SK-N-SH (cell line): ENCODE measurements around the gene DCBLD1. TPM values are rescaled to one million over a fixed set of nuclear protein-coding genes. Genes with fewer than 3 reads are reported as not detected.

Experiments
- CTCF ChIA-PET: fragments of 300-600, 350-600 bp; formaldehyde crosslinking; extraction: SDS; loops from one replicate; lab custom pipeline; 2021; lab: Yijun Ruan, JAX
- POLR2A ChIA-PET: fragments of 350-600 bp; sonication (Branson Sonifier 250); formaldehyde crosslinking; extraction: SDS; loops from one replicate; lab custom pipeline; 2020; ENCODE audit warnings: antibody characterized with exemption, inconsistent platforms; lab: Yijun Ruan, JAX
- DNase-seq: peaks from one replicate; pipeline ENCODE4 v3.0.0; 2012
- H2AFZ ChIP-seq: fragments of 200-600 bp; sonication (generic); 2 replicates; pipeline ENCODE4 v1.8.1; 2016; ENCODE audit warnings: antibody characterized with exemption, mild to moderate bottlenecking, low read depth
- H3F3A ChIP-seq: fragments of 200-600 bp; sonication (generic); replicated peaks from 2 replicates; pipeline ENCODE3; 2016; ENCODE audit warnings: antibody characterized with exemption, mild to moderate bottlenecking; ENCODE audit not compliant: insufficient read depth
- H3K27ac ChIP-seq, 2 experiments: fragments of 200-500 bp in 1 of 2; fragments of 200-600 bp in 1 of 2; sonication (Bioruptor generic) in 1 of 2; sonication (generic), shearing (Covaris generic) in 1 of 2; 2 replicates each; pipeline versions ENCODE4 v1.5.1 to v1.6.1; 2014 to 2016; ENCODE audit warnings: low read depth in 2 of 2, inconsistent platforms in 1 of 2, low read length in 1 of 2, mild to moderate bottlenecking in 1 of 2, mixed read lengths in 1 of 2
- H3K27me3 ChIP-seq: fragments of 200-600 bp; sonication (generic), shearing (Covaris generic); 2 replicates; pipeline ENCODE4 v1.6.1; 2016; ENCODE audit warnings: mixed run types; ENCODE audit not compliant: insufficient read depth
- H3K36me3 ChIP-seq, 2 experiments: fragments of 200-500 bp in 1 of 2; fragments of 200-600 bp in 1 of 2; sonication (Bioruptor generic) in 1 of 2; sonication (generic) in 1 of 2; replicated peaks in 1 of 2; 2 replicates each; pipeline versions ENCODE3 to v1.5.1; 2014 to 2016; ENCODE audit warnings: low read length in 1 of 2, mild to moderate bottlenecking in 1 of 2; ENCODE audit not compliant: insufficient read depth in 2 of 2, control insufficient read depth in 1 of 2
- H3K4me1 ChIP-seq, 2 experiments: fragments of 200-500 bp in 1 of 2; fragments of 200-600 bp in 1 of 2; sonication (Bioruptor generic) in 1 of 2; sonication (generic), shearing (Covaris generic) in 1 of 2; 2 replicates each; pipeline versions ENCODE4 v1.5.1 to v1.6.1; 2014 to 2016; ENCODE audit warnings: low read depth in 1 of 2, low read length in 1 of 2, mixed run types in 1 of 2; ENCODE audit not compliant: insufficient read depth in 2 of 2, control insufficient read depth in 1 of 2
- H3K4me2 ChIP-seq: fragments of 200-600 bp; sonication (generic), shearing (Covaris generic); 2 replicates; pipeline ENCODE4 v1.6.1; 2017; ENCODE audit warnings: mixed run types
- H3K4me3 ChIP-seq, 2 experiments: fragments of 200-500 bp in 1 of 2; fragments of 200-600 bp in 1 of 2; sonication (Bioruptor generic) in 1 of 2; sonication (generic), shearing (Covaris generic) in 1 of 2; 2 replicates each; pipeline versions ENCODE4 v1.5.1 to v1.8.1; 2014 to 2016; ENCODE audit warnings: low read depth in 2 of 2, inconsistent platforms in 1 of 2, low read length in 1 of 2, mild to moderate bottlenecking in 1 of 2, mixed read lengths in 1 of 2, moderate library complexity in 1 of 2
- H3K79me2 ChIP-seq: fragments of 200-600 bp; sonication (generic); 2 replicates; pipeline ENCODE4 v1.8.1; 2017; ENCODE audit warnings: mild to moderate bottlenecking; ENCODE audit not compliant: insufficient read depth
- H3K9ac ChIP-seq: fragments of 200-600 bp; sonication (generic); 2 replicates; pipeline ENCODE4 v1.6.1; 2017; ENCODE audit warnings: mixed run types
- H3K9me2 ChIP-seq: fragments of 200-600 bp; sonication (generic); 2 replicates; pipeline ENCODE4 v1.6.1; 2017; ENCODE audit warnings: mixed run types
- H3K9me3 ChIP-seq: fragments of 200-600 bp; sonication (generic); 2 replicates; pipeline ENCODE4 v1.6.1; 2017; ENCODE audit warnings: mixed run types, mild to moderate bottlenecking, moderate library complexity
- H4K20me1 ChIP-seq: fragments of 200-600 bp; sonication (generic); 2 replicates; pipeline ENCODE4 v1.6.1; 2017; ENCODE audit warnings: mild to moderate bottlenecking, mixed run types; ENCODE audit not compliant: insufficient read depth
- ELF1 ChIP-seq: IDR thresholded peaks from 2 replicates; pipeline ENCODE4 v1.4.0; 2012
- EP300 ChIP-seq, 2 experiments: IDR thresholded peaks; 2 replicates each; pipeline versions ENCODE4 v1.4.0 to v1.6.1; 2012; ENCODE audit warnings: borderline replicate concordance in 1 of 2, low read depth in 1 of 2, low read length in 1 of 2
- EZH2phosphoT487 ChIP-seq: fragments of 200-600 bp; sonication (generic); IDR thresholded peaks from 2 replicates; pipeline ENCODE4 v1.6.1; 2017; ENCODE audit warnings: low read depth, mixed run types, mild to moderate bottlenecking, antibody characterized with exemption, moderate library complexity, borderline replicate concordance
- FOXM1 ChIP-seq: IDR thresholded peaks from 2 replicates; pipeline ENCODE4 v1.4.0; 2012; ENCODE audit warnings: low read depth, mild to moderate bottlenecking
- GATA2 ChIP-seq: sonication (generic); formaldehyde crosslinking; IDR thresholded peaks from 2 replicates; pipeline ENCODE4 v1.5.0; 2020; ENCODE audit warnings: mild to moderate bottlenecking, missing genetic modification reagents
- MXI1 ChIP-seq: IDR thresholded peaks from 2 replicates; pipeline ENCODE4 v1.6.1; 2012; ENCODE audit warnings: mild to moderate bottlenecking, low read depth, low read length, improper control_type of control experiment
- NFIC ChIP-seq: IDR thresholded peaks from 2 replicates; pipeline ENCODE4 v1.4.0; 2012; ENCODE audit warnings: borderline replicate concordance
- POLR2AphosphoS5 ChIP-seq: IDR thresholded peaks from 2 replicates; pipeline ENCODE4 v1.6.1; 2012; ENCODE audit warnings: low read depth, low read length
- RAD21 ChIP-seq: IDR thresholded peaks from 2 replicates; pipeline ENCODE4 v1.6.1; 2012; ENCODE audit warnings: mild to moderate bottlenecking, low read length
- RCOR1 ChIP-seq: fragments of 150-350 bp; IDR thresholded peaks from 2 replicates; pipeline ENCODE4 v1.6.1; 2017; ENCODE audit warnings: antibody characterized with exemption, low read length
- RFX5 ChIP-seq: IDR thresholded peaks from 2 replicates; pipeline ENCODE4 v1.6.1; 2012; ENCODE audit warnings: mild to moderate bottlenecking, improper control_type of control experiment, low read length
- TAF1 ChIP-seq: IDR thresholded peaks from 2 replicates; pipeline ENCODE4 v1.6.1; 2012; ENCODE audit warnings: low read depth, mild to moderate bottlenecking, low read length, moderate library complexity, borderline replicate concordance
- TCF12 ChIP-seq: IDR thresholded peaks from 2 replicates; pipeline ENCODE4 v1.4.0; 2012
- YY1 ChIP-seq: IDR thresholded peaks from 2 replicates; pipeline ENCODE4 v1.4.0; 2012; ENCODE audit warnings: low read depth, mild to moderate bottlenecking
- ZBTB33 ChIP-seq: IDR thresholded peaks from 2 replicates; pipeline ENCODE4 v1.4.0; 2012; ENCODE audit warnings: low read depth, borderline replicate concordance
- WGBS: methylation state at CpG from one replicate; pipeline ENCODE4 v1.1.6; 2017; ENCODE audit warnings: low lambda C conversion rate; 5-methylcytosine and 5-hydroxymethylcytosine counted together
- polyA plus RNA-seq, 3 experiments: library from polyadenylated mRNA; depleted of rRNA; stranded (reverse); fragments of >200 nt; gene quantifications; 2 replicates each; pipeline ENCODE4 v1.2.3, GENCODE V29; 2012
- TF ChIP-seq, protein P1 (sequence below): IDR thresholded peaks from 2 replicates; pipeline ENCODE4; 2012
- TF ChIP-seq, protein P2 (sequence below): fragments of 150-350 bp; IDR thresholded peaks from 2 replicates; pipeline ENCODE4 v1.6.1; 2016; ENCODE audit warnings: mild to moderate bottlenecking, low read depth, low read length

The DCBLD1 gene
- polyA plus RNA-seq, 1 of the 3 experiments (the other 2 are of a cell fraction): 82.2 TPM

DNA sequence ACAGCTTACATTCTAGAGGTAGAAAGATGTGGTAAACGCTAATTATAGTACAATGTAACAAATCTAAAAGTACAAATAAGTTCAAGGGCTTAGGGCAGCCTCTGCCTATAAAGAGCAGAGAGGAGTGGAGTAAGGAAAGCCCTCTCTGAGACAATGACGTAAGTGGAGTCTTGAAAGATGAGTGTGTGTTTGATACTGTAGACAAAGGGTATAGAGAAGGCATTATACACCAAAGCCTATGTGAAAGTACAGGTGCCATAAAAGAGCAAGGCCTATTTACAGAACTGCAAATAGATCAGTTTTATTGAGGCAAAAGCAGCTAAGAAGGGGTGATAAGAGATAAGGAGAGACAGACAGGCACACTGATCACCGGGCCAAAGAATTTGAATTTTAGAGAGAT, 108.9 kb downstream of the DCBLD1 start:
- H3K27me3 ChIP-seq: no peaks in the 10 kb centered on the region
- WGBS: over 99% methylated on average over 3 of the region's 3 CpGs
- H3K9me2 ChIP-seq: no peaks in the 10 kb centered on the region
- no peaks in the 10 kb centered on the region for H3K4me1 ChIP-seq
- no peak for DNase-seq
- no peak overlapping the region for H3K4me2 ChIP-seq
- H4K20me1 ChIP-seq: peaks cover 56% of the 10 kb centered on the region
- TF ChIP-seq EZH2phosphoT487 (no peak), NFIC (no peak), TAF1 (no peak), MXI1 (no peak), YY1 (no peak), RAD21 (no peak), EP300 (IDR thresholded peaks at IDR 0.05; ENCODE audit: borderline replicate concordance in 1 of 2, low read depth in 1 of 2, low read length in 1 of 2) (no peak), RCOR1 (no peak), ELF1 (no peak), GATA2 (CRISPR knock-in tag) (no peak), RFX5 (no peak), TCF12 (no peak), POLR2AphosphoS5 (no peak), ZBTB33 (no peak), FOXM1 (no peak)
- TF ChIP-seq, protein P1, sequence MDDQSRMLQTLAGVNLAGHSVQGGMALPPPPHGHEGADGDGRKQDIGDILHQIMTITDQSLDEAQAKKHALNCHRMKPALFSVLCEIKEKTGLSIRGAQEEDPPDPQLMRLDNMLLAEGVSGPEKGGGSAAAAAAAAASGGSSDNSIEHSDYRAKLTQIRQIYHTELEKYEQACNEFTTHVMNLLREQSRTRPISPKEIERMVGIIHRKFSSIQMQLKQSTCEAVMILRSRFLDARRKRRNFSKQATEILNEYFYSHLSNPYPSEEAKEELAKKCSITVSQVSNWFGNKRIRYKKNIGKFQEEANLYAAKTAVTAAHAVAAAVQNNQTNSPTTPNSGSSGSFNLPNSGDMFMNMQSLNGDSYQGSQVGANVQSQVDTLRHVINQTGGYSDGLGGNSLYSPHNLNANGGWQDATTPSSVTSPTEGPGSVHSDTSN: no peak
- TF ChIP-seq, protein P2, sequence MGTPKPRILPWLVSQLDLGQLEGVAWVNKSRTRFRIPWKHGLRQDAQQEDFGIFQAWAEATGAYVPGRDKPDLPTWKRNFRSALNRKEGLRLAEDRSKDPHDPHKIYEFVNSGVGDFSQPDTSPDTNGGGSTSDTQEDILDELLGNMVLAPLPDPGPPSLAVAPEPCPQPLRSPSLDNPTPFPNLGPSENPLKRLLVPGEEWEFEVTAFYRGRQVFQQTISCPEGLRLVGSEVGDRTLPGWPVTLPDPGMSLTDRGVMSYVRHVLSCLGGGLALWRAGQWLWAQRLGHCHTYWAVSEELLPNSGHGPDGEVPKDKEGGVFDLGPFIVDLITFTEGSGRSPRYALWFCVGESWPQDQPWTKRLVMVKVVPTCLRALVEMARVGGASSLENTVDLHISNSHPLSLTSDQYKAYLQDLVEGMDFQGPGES: no peak
- H3K4me3 ChIP-seq: no peak overlapping the region
- H3K9me3 ChIP-seq: no peaks in the 10 kb centered on the region
- no peak overlapping the region for H3K9ac ChIP-seq
- CTCF ChIA-PET: interaction anchor here (0.9 kb wide), 1 partner anchor 11 kb away, joined by 4 read pairs; the partner anchor contains the start of gene GOPC
- no peak overlapping the region for H3K27ac ChIP-seq
- H2AFZ ChIP-seq: no peak overlapping the region
- H3F3A ChIP-seq: peaks cover 4% of the 10 kb centered on the region
- peaks cover 19 to 48% of the 10 kb centered on the region in 2 experiments for H3K36me3 ChIP-seq
- POLR2A ChIA-PET: no interaction called here
- H3K79me2 ChIP-seq: peaks cover 98% of the 10 kb centered on the region
